Ascending aorta (tissue), 2 donors: Measurements from ENCODE around the gene EVC2. TPM values are rescaled to one million over a fixed set of nuclear protein-coding genes. Genes with fewer than 3 reads are reported as not detected.

Experiments
- DNase-seq, 2 donors: peaks; one replicate each; pipeline ENCODE4 v3.0.0-alpha.2; 2019; ENCODE audit warnings: low spot score in 2 of 2
- H3K27ac ChIP-seq, 2 donors: fragments of 200-600 bp; sonication (generic); one replicate each; pipeline ENCODE4 v1.5.1; 2016 to 2017; ENCODE audit warnings: mild to moderate bottlenecking in 1 of 2
- H3K27me3 ChIP-seq: fragments of 200-600 bp; sonication (generic); one replicate; pipeline ENCODE4 v1.5.1; 2017
- H3K36me3 ChIP-seq, 2 donors: fragments of 200-600 bp; sonication (generic); one replicate each; pipeline ENCODE4 v1.5.1; 2016
- H3K4me1 ChIP-seq, 2 donors: fragments of 200-600 bp; sonication (generic); one replicate each; pipeline ENCODE4 v1.5.1; 2016 to 2017; ENCODE audit warnings: mild to moderate bottlenecking in 1 of 2
- H3K4me3 ChIP-seq, 2 donors: fragments of 200-600 bp; sonication (generic); one replicate each; pipeline ENCODE4 v1.5.1; 2016 to 2017; ENCODE audit warnings: mild to moderate bottlenecking in 1 of 2
- H3K9me3 ChIP-seq, 2 donors: fragments of 200-600 bp; sonication (generic); one replicate each; pipeline ENCODE4 v1.5.1; 2016
- intact Hi-C: fragments of 100-400 bp; cut with DNase I; formaldehyde crosslinking; loops from one replicate; pipeline ENCODE4 v1.15.1; 2023
- total RNA-seq: library from RNA; depleted of rRNA; stranded (reverse); fragments of >200 nt; gene quantifications from one replicate; pipeline ENCODE4 v1.1.0, GENCODE V29; 2016
- TF ChIP-seq, protein P1 (sequence below), 3 experiments: fragments of 200-600 bp in 2 of 3; fragments of 450-650 bp in 1 of 3; sonication (generic) in 2 of 3; IDR thresholded peaks; one replicate each; pipeline ENCODE4 v1.5.1; 2016 to 2019; ENCODE audit warnings: antibody characterized with exemption in 3 of 3, mild to moderate bottlenecking in 1 of 3, moderate library complexity in 1 of 3

EVC2 gene
- total RNA-seq, 1 donor from 2014 or later: 5.7 TPM

DNA sequence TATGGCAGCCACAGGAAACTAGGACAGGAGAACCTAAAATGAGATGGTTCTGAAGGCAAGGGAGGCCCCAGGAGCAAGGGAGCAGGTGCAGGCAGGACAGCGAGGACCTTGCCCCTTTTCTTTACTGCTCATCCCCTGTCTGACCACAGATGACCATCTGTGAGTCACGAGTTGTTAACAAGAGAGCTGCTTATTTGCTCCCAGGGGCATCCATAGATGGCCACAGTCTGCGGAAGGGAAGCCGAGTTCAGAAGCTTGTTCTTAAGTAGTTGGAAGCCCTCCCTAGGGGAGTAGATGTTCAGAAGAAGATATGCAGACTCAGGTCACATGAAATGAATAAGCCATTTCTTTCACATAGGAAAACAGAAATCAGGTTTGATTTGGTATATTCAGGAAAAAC, 69.4 kb downstream of the EVC2 start:
- Histone ChIP-seq H3K9me3 (no peaks in the 10 kb centered on the region), H3K27ac (no peak overlapping the region)
- intact Hi-C loops: no loop called here

DNA sequence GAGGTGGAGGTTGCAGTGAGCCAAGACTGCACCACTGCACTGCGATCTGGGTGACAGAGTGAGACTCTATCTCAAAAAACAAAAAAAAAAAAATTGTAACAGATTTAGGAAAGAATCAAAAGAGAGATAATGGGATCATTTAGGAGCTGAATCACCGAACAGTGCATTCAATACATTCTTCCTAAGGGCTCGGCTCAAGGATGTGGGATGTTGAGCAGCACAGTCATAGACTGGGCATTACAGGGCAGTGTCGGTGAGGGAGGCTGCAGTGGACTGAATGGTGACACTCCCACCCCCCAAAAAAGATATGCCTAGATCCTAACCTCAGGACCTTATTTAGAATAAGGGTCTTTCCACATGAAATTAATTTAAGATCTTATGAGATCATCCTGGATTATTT, 70.0 kb downstream of the EVC2 start:
- Histone ChIP-seq H3K9me3 (no peaks in the 10 kb centered on the region), H3K4me1 (no peaks in the 10 kb centered on the region), H3K27ac (no peak overlapping the region), H3K27me3 (no peaks in the 10 kb centered on the region), H3K4me3 (no peak overlapping the region), H3K36me3 (peaks cover 19 to 30% of the 10 kb centered on the region in 2 donors)
- DNase-seq: no peak
- intact Hi-C loops: no loop called here
- TF ChIP-seq, protein P1, sequence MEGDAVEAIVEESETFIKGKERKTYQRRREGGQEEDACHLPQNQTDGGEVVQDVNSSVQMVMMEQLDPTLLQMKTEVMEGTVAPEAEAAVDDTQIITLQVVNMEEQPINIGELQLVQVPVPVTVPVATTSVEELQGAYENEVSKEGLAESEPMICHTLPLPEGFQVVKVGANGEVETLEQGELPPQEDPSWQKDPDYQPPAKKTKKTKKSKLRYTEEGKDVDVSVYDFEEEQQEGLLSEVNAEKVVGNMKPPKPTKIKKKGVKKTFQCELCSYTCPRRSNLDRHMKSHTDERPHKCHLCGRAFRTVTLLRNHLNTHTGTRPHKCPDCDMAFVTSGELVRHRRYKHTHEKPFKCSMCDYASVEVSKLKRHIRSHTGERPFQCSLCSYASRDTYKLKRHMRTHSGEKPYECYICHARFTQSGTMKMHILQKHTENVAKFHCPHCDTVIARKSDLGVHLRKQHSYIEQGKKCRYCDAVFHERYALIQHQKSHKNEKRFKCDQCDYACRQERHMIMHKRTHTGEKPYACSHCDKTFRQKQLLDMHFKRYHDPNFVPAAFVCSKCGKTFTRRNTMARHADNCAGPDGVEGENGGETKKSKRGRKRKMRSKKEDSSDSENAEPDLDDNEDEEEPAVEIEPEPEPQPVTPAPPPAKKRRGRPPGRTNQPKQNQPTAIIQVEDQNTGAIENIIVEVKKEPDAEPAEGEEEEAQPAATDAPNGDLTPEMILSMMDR (IDR thresholded peaks at IDR 0.05): no peak

More for the DNA sequence above, 69.4 kb downstream of the EVC2 start:
- Histone ChIP-seq H3K4me3 (no peak overlapping the region), H3K36me3 (peaks cover 13 to 23% of the 10 kb centered on the region in 2 donors), H3K4me1 (no peaks in the 10 kb centered on the region), H3K27me3 (no peaks in the 10 kb centered on the region)
- TF ChIP-seq, protein P1 (IDR thresholded peaks at IDR 0.05): no peak
- no peak for DNase-seq

DNA sequence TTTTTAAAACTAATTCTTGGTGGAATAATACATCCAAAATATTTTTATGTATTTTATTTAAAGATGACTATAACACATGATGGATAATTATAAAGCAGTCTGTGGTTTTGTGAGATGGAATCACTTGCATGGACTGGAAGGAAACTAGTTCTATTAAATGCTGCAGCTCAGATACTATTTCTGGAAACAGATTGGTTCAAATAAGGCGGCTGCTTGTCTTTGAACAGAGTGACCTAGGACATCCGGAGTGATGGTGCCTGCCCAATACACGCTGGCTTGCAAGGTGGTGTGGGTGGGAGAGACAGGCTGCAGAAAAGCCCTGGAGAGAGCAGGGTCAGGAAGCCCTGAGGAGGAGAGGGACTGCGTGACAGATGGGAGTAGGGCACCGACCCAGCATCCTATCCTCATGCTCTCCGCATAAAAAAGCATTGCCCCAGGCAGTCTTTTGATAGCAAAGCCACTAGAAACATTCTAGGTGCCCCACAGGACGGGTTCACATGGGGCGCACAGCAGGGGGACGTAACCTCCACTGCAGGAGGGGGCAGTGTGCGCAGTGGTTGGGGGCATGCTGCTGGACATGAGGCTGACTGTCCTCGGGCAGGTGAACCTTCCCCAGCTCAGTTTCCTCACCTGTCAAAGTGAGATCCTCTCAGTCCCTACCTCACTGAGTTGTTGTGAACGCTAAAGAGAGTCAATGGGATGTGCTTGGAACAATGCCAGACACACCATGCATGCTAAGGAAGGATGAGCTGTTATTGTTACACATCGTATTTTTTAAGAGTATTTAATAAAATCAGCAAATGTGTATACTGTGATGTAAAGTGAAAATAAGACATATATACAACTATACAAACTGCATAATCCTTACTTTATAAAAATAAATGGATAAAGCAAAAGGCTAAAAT, 71.3 kb downstream of the EVC2 start:
- Histone ChIP-seq H3K27ac (no peak overlapping the region), H3K36me3 (peaks cover 26 to 43% of the 10 kb centered on the region in 2 donors), H3K4me3 (no peak overlapping the region), H3K4me1 (no peaks in the 10 kb centered on the region), H3K27me3 (no peaks in the 10 kb centered on the region), H3K9me3 (no peaks in the 10 kb centered on the region)
- TF ChIP-seq, protein P1 (IDR thresholded peaks at IDR 0.05): no peak
- intact Hi-C loops: no loop called here
- no peak for DNase-seq

DNA sequence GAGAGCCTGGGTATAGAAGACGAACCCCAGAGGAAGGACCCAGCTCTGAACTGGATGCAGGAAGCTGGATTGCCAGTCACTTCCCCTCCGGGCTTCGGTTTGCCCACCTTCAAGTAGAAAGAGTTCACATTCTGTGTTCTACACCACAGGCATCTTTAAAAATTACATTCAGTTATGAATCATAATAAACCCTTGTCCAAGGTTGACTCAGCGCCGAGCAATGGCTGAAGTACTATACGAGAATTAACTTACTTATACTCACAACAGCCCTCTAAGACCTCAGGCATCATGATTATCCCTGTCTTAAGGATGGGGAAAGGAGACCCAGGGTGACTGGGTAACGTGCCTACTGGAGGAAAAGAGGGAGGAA, 72.5 kb downstream of the EVC2 start:
- Histone ChIP-seq H3K36me3 (peaks cover 37 to 54% of the 10 kb centered on the region in 2 donors), H3K9me3 (no peaks in the 10 kb centered on the region), H3K27ac (no peak overlapping the region), H3K27me3 (no peaks in the 10 kb centered on the region), H3K4me3 (no peak overlapping the region), H3K4me1 (no peaks in the 10 kb centered on the region)
- intact Hi-C loops: no loop called here
- no peak for DNase-seq
- TF ChIP-seq, protein P1 (IDR thresholded peaks at IDR 0.05): no peak

DNA sequence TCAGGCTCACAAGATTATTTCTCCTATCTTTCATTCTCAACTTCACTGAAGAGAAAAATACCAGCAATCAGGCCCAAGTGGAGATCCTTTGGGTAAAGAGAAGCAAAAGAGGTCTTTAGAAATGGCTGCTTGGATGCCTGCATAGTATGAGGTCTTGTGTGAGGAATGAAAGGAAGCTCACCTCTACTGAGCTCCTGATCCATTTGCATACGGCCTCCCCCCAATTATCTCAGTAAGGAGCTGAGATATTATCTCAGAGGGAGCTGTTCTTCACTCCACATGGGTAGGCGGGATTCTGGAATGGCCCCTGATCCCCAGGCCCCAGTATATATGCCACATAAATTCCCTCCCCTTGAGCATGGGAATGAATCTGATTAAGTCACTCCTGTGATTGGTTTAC, 75.8 kb downstream of the EVC2 start:
- TF ChIP-seq, protein P1 (IDR thresholded peaks at IDR 0.05): no peak
- Histone ChIP-seq H3K27ac (no peak overlapping the region), H3K27me3 (no peaks in the 10 kb centered on the region), H3K4me3 (no peak overlapping the region), H3K4me1 (no peaks in the 10 kb centered on the region), H3K36me3 (peaks cover 46 to 66% of the 10 kb centered on the region in 2 donors), H3K9me3 (no peaks in the 10 kb centered on the region)
- no peak for DNase-seq
- intact Hi-C loops: no loop called here
